GM21619 (cell line): ENCODE results near the gene TMEM254.
"Not testable (repeated sequence)": the region's sequence is repeated elsewhere in the genome, so short reads cannot be mapped to it uniquely, and the experiment has no call there.

Experiments
- ATAC-seq: cut with Tn5 transposase; IDR thresholded peaks from one replicate; pipeline ENCODE4 v1.9.1; 2021; ENCODE audit not compliant: unreplicated experiment

TMEM254 gene

GRCh38 chr10:80075781-80076180, 2.7 kb upstream of the TMEM254 start:
- no peak for ATAC-seq

GRCh38 chr10:80077869-80078447, 507 bp upstream of the TMEM254 start:
- no peak for ATAC-seq

- no peak for ATAC-seq
Measured at GRCh38 chr10:80079312-80079719, 851 bp downstream of the TMEM254 start.

GRCh38 chr10:80081026-80081425, 2.6 kb downstream of the TMEM254 start:
- ATAC-seq: no peak

GRCh38 chr10:80081801-80082750, 3.6 kb downstream of the TMEM254 start:
- no peak for ATAC-seq

- no peak for ATAC-seq
Measured at GRCh38 chr10:80090121-80090520, 11.7 kb downstream of the TMEM254 start.

- no peak for ATAC-seq
Measured at GRCh38 chr10:80094231-80094630, 15.8 kb downstream of the TMEM254 start.

GRCh38 chr10:80098272-80098671, 19.8 kb downstream of the TMEM254 start:
- not testable (repeated sequence) for ATAC-seq

- ATAC-seq: not testable (repeated sequence)
Measured at GRCh38 chr10:80099295-80099694, 20.8 kb downstream of the TMEM254 start.

- no peak for ATAC-seq
Measured at GRCh38 chr10:80100116-80100515, 21.7 kb downstream of the TMEM254 start.

- ATAC-seq: no peak
Measured at GRCh38 chr10:80100861-80101695, 22.6 kb downstream of the TMEM254 start.

- ATAC-seq: peak; percentile 85
Measured at GRCh38 chr10:80104066-80104926, 25.8 kb downstream of the TMEM254 start.

GRCh38 chr10:80108576-80109239, 30.2 kb downstream of the TMEM254 start:
- no peak for ATAC-seq

GRCh38 chr10:80110986-80111385, 32.5 kb downstream of the TMEM254 start:
- no peak for ATAC-seq

- no peak for ATAC-seq
Measured at GRCh38 chr10:80118669-80119068, 40.2 kb downstream of the TMEM254 start.

- ATAC-seq: no peak
Measured at GRCh38 chr10:80122110-80122710, 43.7 kb downstream of the TMEM254 start.

GRCh38 chr10:80122746-80123145, 44.3 kb downstream of the TMEM254 start:
- no peak for ATAC-seq

GRCh38 chr10:80126876-80127275, 48.4 kb downstream of the TMEM254 start:
- ATAC-seq: no peak

GRCh38 chr10:80131499-80131901, 53.0 kb downstream of the TMEM254 start:
- no peak for ATAC-seq
